ENCODE measurements around the gene COL4A2. TPM values are rescaled to one million over a fixed set of nuclear protein-coding genes. Genes with fewer than 3 reads are reported as not detected.
A peak's percentile ranks its signal among the peaks of the same experiment; 100 is the strongest.

COL4A2 gene
- total RNA-seq, 1 experiment from 2014 or later = 74.5 TPM

- Histone ChIP-seq H3K9me3 (ENCODE audit: low read length) (no peaks in the 10 kb centered on the region), H3K79me2 (ENCODE audit: low read length) (peaks cover 26% of the 10 kb centered on the region), H2AFZ (ENCODE audit: low read length) (no peak overlapping the region), H3K36me3 (ENCODE audit: low read depth, low read length) (peaks cover 6% of the 10 kb centered on the region; the same call in 1 of the 2 replicates), H3K4me2 (ENCODE audit: low read length) (no peak overlapping the region), H3K9ac (ENCODE audit: low read length) (no peak overlapping the region), H4K20me1 (ENCODE audit: low read length) (peaks cover 6% of the 10 kb centered on the region; the same call in 1 of the 2 replicates), H3K27ac (ENCODE audit: low read length) (no peak overlapping the region), H3K4me1 (ENCODE audit: insufficient read depth, low read length) (peaks cover 11% of the 10 kb centered on the region), H3K9me2 (replicated peaks; ENCODE audit: low read length) (no peaks in the 10 kb centered on the region), H3K27me3 (ENCODE audit: low read length) (no peaks in the 10 kb centered on the region), H3F3A (ENCODE audit: low read length, unreplicated experiment) (no peaks in the 10 kb centered on the region), H3K4me3 (ENCODE audit: low read length) (no peak overlapping the region)
- DNase-seq = no peak
- TF ChIP-seq CTCF (conservative IDR thresholded peaks at IDR 0.05; ENCODE audit: low read depth, low read length) = no peak
- TF ChIP-seq EZH2 (IDR thresholded peaks at IDR 0.05; ENCODE audit: low read length, unreplicated experiment) = no peak
- TF ChIP-seq EZH2phosphoT487 (IDR thresholded peaks at IDR 0.05; ENCODE audit: borderline replicate concordance, low read length) = no peak
- CTCF ChIA-PET = no interaction called here
- POLR2A ChIA-PET (ENCODE audit: unreplicated experiment) = no interaction called here
- no peak for ATAC-seq
- intact Hi-C loops (cut with micrococcal nuclease) = no loop called here
- BruUV-seq (replicated peaks) = no TSS peak
These were observed 234.4 kb downstream of the COL4A2 start for GRCh38 chr13:110541526-110541920.

- TF ChIP-seq EZH2phosphoT487 (IDR thresholded peaks at IDR 0.05; ENCODE audit: borderline replicate concordance, low read length) (no peak), EZH2 (IDR thresholded peaks at IDR 0.05; ENCODE audit: low read length, unreplicated experiment) (no peak), CTCF (conservative IDR thresholded peaks at IDR 0.05; ENCODE audit: low read depth, low read length) (no peak)
- H2AFZ ChIP-seq (ENCODE audit: low read length) = no peak overlapping the region
- peaks cover 17% of the 10 kb centered on the region for H3K4me1 ChIP-seq (ENCODE audit: insufficient read depth, low read length)
- H4K20me1 ChIP-seq (ENCODE audit: low read length) = peaks cover 7% of the 10 kb centered on the region; the same call in 1 of the 2 replicates
- ChIA-PET CTCF (no interaction called here), POLR2A (ENCODE audit: unreplicated experiment) (no interaction called here)
- no peak for DNase-seq
- no peak for ATAC-seq
- H3K9me3 ChIP-seq (ENCODE audit: low read length) = no peaks in the 10 kb centered on the region
- no peak overlapping the region for H3K27ac ChIP-seq (ENCODE audit: low read length)
- no peaks in the 10 kb centered on the region for H3K9me2 ChIP-seq (replicated peaks; ENCODE audit: low read length)
- no TSS peak for BruUV-seq (replicated peaks)
- no peaks in the 10 kb centered on the region for H3K27me3 ChIP-seq (ENCODE audit: low read length)
- H3K9ac ChIP-seq (ENCODE audit: low read length) = no peak overlapping the region
- intact Hi-C loops (cut with micrococcal nuclease) = no loop called here
- peaks cover 6% of the 10 kb centered on the region; the same call in 1 of the 2 replicates for H3K36me3 ChIP-seq (ENCODE audit: low read depth, low read length)
- H3F3A ChIP-seq (ENCODE audit: low read length, unreplicated experiment) = no peaks in the 10 kb centered on the region
- H3K79me2 ChIP-seq (ENCODE audit: low read length) = peaks cover 26% of the 10 kb centered on the region
- no peak overlapping the region for H3K4me2 ChIP-seq (ENCODE audit: low read length)
- H3K4me3 ChIP-seq (ENCODE audit: low read length) = no peak overlapping the region
These were observed 235.2 kb downstream of the COL4A2 start for GRCh38 chr13:110542169-110542796.

- peak overlapping the region; percentile 74 for H3K4me2 ChIP-seq (ENCODE audit: low read length)
- ATAC-seq (peak; percentile 9; the same call in 1 of the 2 replicates), DNase-seq (peak; percentile 42)
- TF ChIP-seq EZH2 (IDR thresholded peaks at IDR 0.05; ENCODE audit: low read length, unreplicated experiment) (no peak), EZH2phosphoT487 (IDR thresholded peaks at IDR 0.05; ENCODE audit: borderline replicate concordance, low read length) (no peak), CTCF (conservative IDR thresholded peaks at IDR 0.05; ENCODE audit: low read depth, low read length) (no peak)
- no TSS peak for BruUV-seq (replicated peaks)
- H3K9me3 ChIP-seq (ENCODE audit: low read length) = no peaks in the 10 kb centered on the region
- no peak overlapping the region for H3K9ac ChIP-seq (ENCODE audit: low read length)
- peak overlapping the region; percentile 67 for H3K27ac ChIP-seq (ENCODE audit: low read length)
- peaks cover 50% of the 10 kb centered on the region for H3K79me2 ChIP-seq (ENCODE audit: low read length)
- CTCF ChIA-PET = interaction anchor here (0.5 kb wide), 1 partner anchor 13 kb away, joined by 9 read pairs; no protein-coding TSS in a partner anchor
- H3K27me3 ChIP-seq (ENCODE audit: low read length) = no peaks in the 10 kb centered on the region
- no peak overlapping the region for H2AFZ ChIP-seq (ENCODE audit: low read length)
- H4K20me1 ChIP-seq (ENCODE audit: low read length) = peaks cover 13% of the 10 kb centered on the region; the same call in 1 of the 2 replicates
- no peaks in the 10 kb centered on the region for H3K9me2 ChIP-seq (replicated peaks; ENCODE audit: low read length)
- intact Hi-C loops (cut with micrococcal nuclease) = loop anchor here (5.0 kb wide), 2 partner anchors 44 to 89 kb away; no protein-coding TSS in a partner anchor
- H3K4me1 ChIP-seq (ENCODE audit: insufficient read depth, low read length) = peaks cover 23% of the 10 kb centered on the region
- H3K36me3 ChIP-seq (ENCODE audit: low read depth, low read length) = peaks cover 6% of the 10 kb centered on the region; the same call in 1 of the 2 replicates
- no peaks in the 10 kb centered on the region for H3F3A ChIP-seq (ENCODE audit: low read length, unreplicated experiment)
- no peak overlapping the region for H3K4me3 ChIP-seq (ENCODE audit: low read length)
- POLR2A ChIA-PET (ENCODE audit: unreplicated experiment) = interaction anchor here (1.0 kb wide), 1 partner anchor 15 kb away, joined by 4 read pairs; the partner anchor contains the start of gene RAB20
These were observed 239.3 kb downstream of the COL4A2 start for GRCh38 chr13:110546378-110546777.
